ENCODE measurements around the gene CNTRL.

Gene CNTRL

DNA sequence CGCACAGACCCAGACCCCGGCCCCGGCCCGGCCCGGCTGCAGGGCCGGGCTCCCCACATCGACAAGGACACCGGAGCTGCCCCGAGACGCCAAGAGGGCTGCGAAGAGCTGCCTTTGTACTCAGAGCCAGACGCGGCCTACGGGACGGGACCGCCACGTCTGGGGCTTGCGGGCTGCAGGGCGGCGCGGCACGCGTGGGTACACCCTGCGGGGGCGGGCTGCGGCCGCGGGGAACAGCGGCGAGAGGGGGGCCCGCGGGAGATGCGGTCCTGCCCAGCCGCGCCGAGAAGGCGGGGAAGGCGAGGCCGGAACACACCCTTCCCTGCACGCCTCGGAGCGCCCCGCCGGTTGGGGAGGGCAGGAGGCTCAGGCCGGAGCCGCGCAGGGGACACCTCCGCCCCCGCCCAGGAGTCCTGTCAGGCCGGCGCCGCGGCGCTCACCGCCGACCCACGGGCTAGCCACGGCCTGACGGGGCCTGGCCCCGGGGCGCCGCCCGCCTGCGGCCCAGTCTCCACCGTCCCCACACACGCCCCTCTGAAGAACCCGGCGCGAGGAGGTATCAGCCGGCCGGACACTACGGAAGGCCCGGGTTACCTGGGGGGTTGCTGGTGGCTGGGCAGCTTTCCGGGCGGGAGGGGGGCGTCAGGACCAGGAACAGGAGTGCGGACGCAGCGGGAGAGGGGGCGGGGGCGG is 126.4 kb downstream of the CNTRL start:
- peak; percentile 8 to 9 for DNase-seq (ENCODE audit: low read depth in 2 of 2)

DNA sequence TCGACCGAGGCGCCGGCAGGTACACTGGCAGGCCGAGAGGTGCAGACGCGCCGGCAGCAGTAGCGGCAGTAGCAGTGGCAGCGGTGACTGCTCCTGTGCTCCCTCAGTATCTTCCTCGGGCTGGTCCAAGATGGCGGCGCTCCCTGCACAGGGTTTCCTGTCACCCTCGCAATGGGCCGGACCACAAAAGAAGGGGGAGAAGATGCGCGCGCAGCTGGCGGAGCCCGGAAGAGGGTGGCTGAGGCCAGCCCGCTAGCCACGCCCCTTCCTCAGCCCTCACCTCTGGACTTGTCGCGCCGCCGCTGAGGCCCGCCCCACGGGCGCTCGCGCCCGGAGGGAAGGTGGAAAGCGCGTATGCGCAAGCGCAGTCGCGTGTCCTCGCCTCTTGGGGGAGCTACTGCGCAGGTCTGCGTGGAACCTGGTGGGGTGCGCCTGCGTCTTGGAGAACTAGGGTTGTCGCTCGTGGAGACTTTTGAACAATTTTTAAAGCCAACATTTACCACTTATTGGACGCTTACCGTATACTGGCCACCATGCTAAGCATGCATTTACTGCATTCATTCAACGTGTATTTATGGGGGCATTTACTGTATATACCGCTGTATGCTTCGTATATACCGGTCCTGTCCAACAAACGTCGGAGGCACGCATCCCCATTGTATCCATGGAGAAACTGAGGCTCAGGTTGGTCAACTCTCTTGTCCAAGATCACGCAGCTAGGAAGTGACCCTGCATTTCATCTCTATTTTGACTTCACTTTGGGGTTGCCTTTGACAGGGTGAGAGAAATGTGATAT is 127.2 kb downstream of the CNTRL start, which contains the start of gene RAB14:
TSS of gene RAB14 (minus strand) at position 132 of the 796 bp plus-strand sequence. CDS start 8,457 bp downstream, outside the sequence.
- DNase-seq (ENCODE audit: low read depth in 2 of 2), result peak; percentile 100

- no peak for DNase-seq (ENCODE audit: low read depth in 2 of 2)
Observed at GRCh38 chr9:121204121-121204520, 129.4 kb downstream of the CNTRL start.

GRCh38 chr9:121204611-121205010 is 129.9 kb downstream of the CNTRL start:
- no peak for DNase-seq (ENCODE audit: low read depth in 2 of 2)

GRCh38 chr9:121206516-121207370 is 132.0 kb downstream of the CNTRL start:
- DNase-seq (ENCODE audit: low read depth in 2 of 2), result no peak

GRCh38 chr9:121207371-121207940 is 132.7 kb downstream of the CNTRL start:
- DNase-seq (ENCODE audit: low read depth in 2 of 2), result no peak

DNA sequence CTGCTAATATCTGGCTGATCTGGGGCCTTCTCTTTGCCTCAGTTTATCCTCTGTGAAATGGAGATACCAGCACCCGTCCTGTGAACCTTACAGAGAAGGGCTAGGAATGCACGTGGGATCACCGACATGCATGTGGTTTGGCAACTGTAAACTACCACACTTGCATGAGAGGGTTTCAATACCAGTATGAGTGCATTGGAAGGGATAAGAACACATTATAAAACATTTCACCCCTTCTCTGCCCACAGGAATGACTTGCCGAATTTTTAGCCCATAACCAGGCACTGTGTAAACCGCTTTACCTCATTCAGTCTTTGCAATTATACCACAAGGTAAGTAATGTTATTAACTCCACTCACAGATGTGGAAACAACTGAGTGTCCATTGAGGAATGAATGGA is 135.8 kb downstream of the CNTRL start:
- no peak for DNase-seq (ENCODE audit: low read depth in 2 of 2)

GRCh38 chr9:121213136-121213806 is 138.5 kb downstream of the CNTRL start:
- peak; percentile 7 to 39 for DNase-seq (ENCODE audit: low read depth in 2 of 2)

DNA sequence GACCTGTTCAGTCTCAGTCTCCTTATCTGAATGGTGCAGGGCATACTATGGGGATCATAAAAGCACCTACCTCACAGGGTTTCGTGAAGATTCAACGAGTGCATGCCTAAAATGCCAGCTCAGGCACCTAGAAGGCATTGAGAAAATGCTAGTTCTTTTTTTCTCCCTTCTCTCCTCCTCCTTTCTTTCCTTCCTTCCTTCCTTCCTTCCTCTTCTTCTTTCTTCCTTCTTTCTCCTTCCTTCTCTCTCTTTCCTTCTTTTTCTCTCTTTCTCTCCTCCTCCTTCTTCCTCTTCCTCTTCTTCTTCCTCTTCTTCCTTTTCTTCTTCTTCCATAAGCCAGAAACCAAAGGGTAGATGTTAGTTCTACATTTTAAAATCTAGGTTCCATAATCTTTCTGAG is 139.2 kb downstream of the CNTRL start:
- DNase-seq (ENCODE audit: low read depth in 2 of 2), result no peak

DNA sequence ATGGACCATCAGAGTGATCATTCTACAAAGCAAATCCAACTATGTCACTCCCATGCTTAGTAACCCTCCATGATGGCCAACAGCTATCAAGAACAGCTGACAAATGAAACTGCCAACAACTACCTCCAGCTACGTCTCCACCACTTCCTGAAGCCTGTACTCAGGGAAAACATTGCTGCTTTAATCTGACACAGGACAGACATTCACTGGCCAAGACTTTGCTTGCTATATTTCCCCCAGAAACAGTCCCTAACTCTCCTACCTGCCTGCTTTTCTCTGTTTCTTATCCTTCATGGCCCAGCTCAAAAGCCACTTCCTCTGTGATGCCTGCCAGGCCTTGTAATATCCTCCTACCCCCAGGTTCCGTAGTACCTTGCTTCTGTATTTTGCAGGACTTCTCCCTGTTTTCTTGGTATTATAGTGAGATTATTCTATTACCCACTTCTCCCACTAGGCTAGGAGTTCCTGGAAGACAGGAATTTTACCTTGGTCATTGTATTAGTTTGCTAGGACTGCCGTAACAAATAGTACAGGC is 141.6 kb downstream of the CNTRL start:
- no peak for DNase-seq (ENCODE audit: low read depth in 2 of 2)

DNA sequence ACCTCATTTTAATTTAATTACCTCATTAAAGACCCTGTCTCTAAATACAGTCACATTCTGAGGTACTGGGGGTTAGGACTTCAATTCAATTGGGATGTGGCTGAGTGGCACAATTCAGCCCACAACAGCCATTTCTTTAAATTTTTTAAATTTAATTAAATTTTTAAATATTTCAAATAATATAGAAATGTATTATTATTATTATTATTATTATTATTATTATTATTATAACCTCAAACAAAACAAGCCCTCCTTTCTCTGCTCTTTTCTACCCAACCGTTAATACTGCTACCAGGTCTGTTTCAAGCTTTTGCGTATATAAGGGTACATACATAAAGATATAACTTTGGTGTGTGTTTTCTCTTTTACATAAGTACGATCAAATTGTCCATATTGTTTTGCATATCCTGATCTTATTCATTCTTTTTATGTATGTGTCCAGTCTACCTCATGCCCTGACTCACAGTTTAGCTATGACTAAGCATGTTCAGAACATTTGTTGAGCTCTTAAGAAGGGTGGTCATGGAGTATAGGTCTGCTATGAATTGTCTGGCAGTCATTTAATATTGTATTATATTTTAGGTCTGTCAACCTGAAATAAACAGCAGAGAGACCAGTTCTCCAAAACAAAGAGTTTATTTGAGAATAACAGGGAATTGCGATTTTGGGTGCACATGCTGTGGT is 143.0 kb downstream of the CNTRL start:
- DNase-seq (ENCODE audit: low read depth in 2 of 2), result no peak

DNA sequence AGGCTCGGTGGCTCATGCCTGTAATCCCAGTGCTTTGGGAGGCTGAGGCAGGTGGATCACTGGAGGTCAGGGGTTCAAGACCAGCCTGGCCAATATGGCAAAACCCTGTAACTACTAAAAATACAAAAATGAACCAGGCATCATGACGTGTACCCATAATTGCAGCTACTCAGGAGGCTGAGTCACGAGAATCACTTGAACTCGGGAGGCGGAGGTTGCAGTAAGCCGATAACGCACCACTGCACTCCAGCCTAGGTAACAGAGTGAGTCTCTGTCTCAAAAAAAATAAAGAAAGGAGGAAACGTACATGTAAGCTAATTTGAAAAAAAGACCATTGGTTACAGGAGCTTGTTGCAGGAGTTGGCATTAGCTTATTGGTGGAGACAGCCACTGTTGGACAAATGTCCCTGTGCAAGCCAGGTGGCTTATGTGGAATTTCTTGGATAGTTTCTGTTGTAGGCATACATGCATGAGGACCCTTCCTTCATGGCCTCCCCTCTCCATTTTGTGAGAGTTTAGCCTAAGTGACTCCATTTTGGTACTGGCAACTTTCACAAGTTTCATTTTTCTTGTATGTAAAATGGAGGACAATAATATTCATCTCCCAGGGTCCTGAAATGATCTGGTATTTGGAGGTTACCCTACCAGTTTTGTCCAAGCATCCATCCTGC is 143.7 kb downstream of the CNTRL start:
- DNase-seq (ENCODE audit: low read depth in 2 of 2), result no peak

DNA sequence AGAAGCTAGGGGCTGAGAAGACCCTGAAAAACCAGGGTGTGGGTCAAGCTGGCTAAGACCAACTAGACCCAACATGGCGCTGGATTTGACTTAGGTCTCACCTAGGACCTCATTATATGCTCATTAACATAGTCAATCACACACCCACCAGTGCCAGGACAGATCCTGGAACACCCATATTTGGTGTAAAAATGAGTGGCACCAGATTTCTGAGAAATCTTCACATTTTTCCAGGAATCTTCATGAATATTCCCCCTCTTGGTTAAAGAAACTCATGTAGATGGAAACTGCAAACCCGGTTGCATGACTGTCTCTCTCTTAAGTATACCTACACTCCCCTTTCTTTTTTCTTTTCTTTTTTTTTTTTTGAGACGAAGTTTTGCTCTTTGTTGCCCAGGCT is 144.8 kb downstream of the CNTRL start:
- no peak for DNase-seq (ENCODE audit: low read depth in 2 of 2)

DNA sequence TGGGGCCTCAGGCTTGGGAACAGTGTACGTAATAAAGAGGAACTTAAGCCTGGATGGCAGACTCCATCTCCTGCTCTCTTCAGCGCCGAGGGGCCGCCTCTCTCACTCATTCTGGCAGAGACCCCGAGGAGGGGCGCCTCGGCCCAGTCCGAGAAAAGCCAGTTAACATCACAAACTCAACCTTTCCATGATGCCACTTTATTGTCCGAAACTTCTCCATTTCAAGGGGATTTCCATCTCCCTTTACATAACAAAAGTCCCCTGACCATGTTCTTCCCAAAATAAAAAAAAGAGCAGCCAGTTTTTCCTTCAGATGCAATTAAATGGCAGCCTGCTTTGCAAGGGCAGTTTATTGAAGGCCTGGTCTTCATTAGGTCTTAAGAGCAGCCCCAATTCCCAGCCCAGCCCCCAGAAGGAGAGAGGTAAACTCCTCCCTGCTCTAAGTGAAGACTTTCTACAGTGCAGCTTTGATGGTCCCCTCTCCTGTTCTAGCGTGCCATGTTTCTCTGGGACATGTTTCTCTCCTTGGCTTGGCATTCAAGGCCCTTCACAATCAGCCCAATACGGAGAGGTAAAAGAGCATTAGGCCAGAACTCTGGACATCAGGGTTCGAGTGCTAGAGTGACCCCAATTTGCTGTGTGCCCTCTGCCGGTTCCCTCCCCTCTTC is 146.4 kb downstream of the CNTRL start:
- DNase-seq (ENCODE audit: low read depth in 2 of 2), result no peak

GRCh38 chr9:121221664-121222055 is 146.9 kb downstream of the CNTRL start:
- no peak for DNase-seq (ENCODE audit: low read depth in 2 of 2)

- no peak for DNase-seq (ENCODE audit: low read depth in 2 of 2)
Observed at GRCh38 chr9:121222524-121223171, 147.9 kb downstream of the CNTRL start.

- DNase-seq (ENCODE audit: low read depth in 2 of 2), result no peak
Observed at GRCh38 chr9:121225240-121225639, 150.5 kb downstream of the CNTRL start.

DNA sequence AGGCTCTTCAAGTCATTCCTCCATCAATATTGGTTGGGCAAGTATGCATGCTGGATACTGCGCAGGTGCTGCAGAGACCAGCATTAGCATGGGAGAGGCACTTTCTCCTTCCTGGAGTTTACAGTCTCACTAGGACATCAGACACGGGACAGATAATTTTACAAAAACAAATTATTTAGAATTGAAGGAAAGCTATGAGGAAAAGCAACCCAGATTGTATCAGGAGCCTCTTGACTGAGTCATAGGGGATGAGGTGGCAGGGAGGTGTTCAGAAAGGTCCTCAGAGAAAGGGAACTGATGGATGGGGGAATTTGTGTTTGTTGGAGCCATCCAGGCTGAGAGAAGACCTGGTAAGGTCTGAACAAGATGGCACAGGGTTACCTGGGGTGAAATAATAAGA is 151.4 kb downstream of the CNTRL start:
- DNase-seq (ENCODE audit: low read depth in 2 of 2), result no peak

Measured in stimulated activated CD4-positive, alpha-beta T cell treated with anti-CD3 and anti-CD28 coated beads, Interleukin-1b, Interleukin-23, amount 100 ng/mL, for 1 hour (primary cell).